ENCODE results near the gene MED27.

MED27 gene

GRCh38 chr9:131994364-131995125 lies 85.1 kb downstream of the MED27 start:
- DNase-seq = no peak

- DNase-seq = no peak
Measured at GRCh38 chr9:131992906-131993657, 86.6 kb downstream of the MED27 start.

GRCh38 chr9:131987232-131987631 lies 92.4 kb downstream of the MED27 start:
- DNase-seq = no peak

- no peak for DNase-seq
Measured at GRCh38 chr9:131986576-131986975, 93.1 kb downstream of the MED27 start.

GRCh38 chr9:131986089-131986488 lies 93.6 kb downstream of the MED27 start:
- DNase-seq = no peak

- DNase-seq = no peak
Measured at GRCh38 chr9:131984564-131984963, 95.1 kb downstream of the MED27 start.

- DNase-seq = no peak
Measured at GRCh38 chr9:131982671-131983239, 96.9 kb downstream of the MED27 start.

- DNase-seq = no peak
Measured at GRCh38 chr9:131982102-131982501, 97.6 kb downstream of the MED27 start.

- no peak for DNase-seq
Measured at GRCh38 chr9:131981116-131981776, 98.4 kb downstream of the MED27 start.

- DNase-seq = no peak
Measured at GRCh38 chr9:131980267-131981016, 99.2 kb downstream of the MED27 start.

GRCh38 chr9:131977109-131977838 lies 102.4 kb downstream of the MED27 start:
- DNase-seq = no peak

- DNase-seq = no peak
Measured at GRCh38 chr9:131976157-131977108, 103.2 kb downstream of the MED27 start.

- DNase-seq = no peak
Measured at GRCh38 chr9:131972889-131973288, 106.8 kb downstream of the MED27 start.

- no peak for DNase-seq
Measured at GRCh38 chr9:131971482-131972074, 108.1 kb downstream of the MED27 start.

GRCh38 chr9:131969469-131969989 lies 110.1 kb downstream of the MED27 start:
- no peak for DNase-seq

GRCh38 chr9:131968632-131969031 lies 111.0 kb downstream of the MED27 start:
- no peak for DNase-seq

- DNase-seq = no peak
Measured at GRCh38 chr9:131965841-131966240, 113.8 kb downstream of the MED27 start.

GRCh38 chr9:131965103-131965502 lies 114.6 kb downstream of the MED27 start:
- no peak for DNase-seq

GRCh38 chr9:131963072-131964030 lies 116.3 kb downstream of the MED27 start:
- no peak for DNase-seq
